WERI-Rb-1 (cell line): ENCODE measurements around the gene GOLGA6L7.

Experiments used
- DNase-seq: peaks from one replicate; pipeline ENCODE4 v3.0.0-alpha.2; 2020
- H3K27ac ChIP-seq: fragments of 250-450 bp; sonication (Bioruptor Pico); 2 replicates; pipeline ENCODE4 v1.5.1; 2020; ENCODE audit warnings: mild to moderate bottlenecking, moderate library complexity
- H3K27me3 ChIP-seq: fragments of 250-450 bp; sonication (Bioruptor Pico); 2 replicates; pipeline ENCODE4 v1.5.1; 2021; ENCODE audit warnings: mild to moderate bottlenecking, low read depth, moderate library complexity; ENCODE audit not compliant: insufficient read depth, severe bottlenecking
- H3K36me3 ChIP-seq: fragments of 250-450 bp; sonication (Bioruptor Pico); 2 replicates; pipeline ENCODE4 v1.5.1; 2020; ENCODE audit warnings: mild to moderate bottlenecking, moderate library complexity
- H3K4me3 ChIP-seq: 2 replicates; pipeline ENCODE4 v1.5.1; 2011; ENCODE audit warnings: low read depth, mild to moderate bottlenecking, control low read depth, low read length
- H3K9me3 ChIP-seq: fragments of 250-450 bp; sonication (Bioruptor Pico); 2 replicates; pipeline ENCODE4 v1.5.1; 2021; ENCODE audit warnings: mild to moderate bottlenecking, moderate library complexity; ENCODE audit not compliant: severe bottlenecking
- CTCF ChIP-seq: IDR thresholded peaks from 2 replicates; pipeline ENCODE4 v1.5.1; 2011; ENCODE audit warnings: low read depth, mild to moderate bottlenecking, control low read depth, inconsistent platforms, low read length

Gene GOLGA6L7

DNA sequence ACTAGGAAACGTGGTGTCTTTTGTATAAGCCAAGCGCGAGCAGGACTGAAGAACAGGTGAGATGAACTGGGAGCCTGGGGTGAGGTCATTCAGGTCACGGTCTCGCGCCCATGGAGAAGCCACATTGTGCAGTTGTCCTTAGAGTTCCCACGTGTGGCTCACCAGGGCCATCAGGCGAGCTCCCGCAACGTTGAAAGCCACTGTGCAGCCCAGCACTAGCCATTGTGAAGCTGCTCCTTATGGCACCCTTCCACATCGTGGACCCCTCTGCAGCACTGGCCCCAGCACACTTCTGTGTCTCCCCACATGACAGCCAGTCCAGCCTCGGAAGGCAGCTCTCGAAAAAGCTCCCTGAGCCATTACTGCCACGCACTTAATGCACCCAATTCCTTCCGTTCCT, 29.8 kb upstream of the GOLGA6L7 start:
- Histone ChIP-seq H3K36me3 (no peaks in the 10 kb centered on the region), H3K9me3 (no peaks in the 10 kb centered on the region), H3K4me3 (no peak overlapping the region), H3K27ac (no peak overlapping the region), H3K27me3 (no peaks in the 10 kb centered on the region)
- no peak for DNase-seq
- no peak for TF ChIP-seq CTCF

DNA sequence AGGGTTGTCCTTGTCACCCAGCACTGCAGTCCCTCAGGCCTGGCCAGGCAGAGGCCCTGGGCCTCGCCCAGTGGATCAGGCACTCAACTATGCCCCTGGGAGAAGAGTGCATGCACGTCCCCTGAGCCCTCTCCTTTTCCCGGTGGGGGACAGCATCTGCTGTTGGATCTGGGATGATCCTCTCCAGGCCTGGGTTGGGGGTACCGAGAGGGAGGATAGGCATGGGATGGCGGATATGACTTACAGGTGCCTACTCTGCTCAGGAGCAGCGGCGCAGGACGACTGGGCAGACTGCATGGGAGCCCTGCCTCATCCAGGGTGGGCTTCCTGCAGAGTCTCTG, 28.4 kb upstream of the GOLGA6L7 start:
- no peaks in the 10 kb centered on the region for H3K9me3 ChIP-seq
- no peak overlapping the region for H3K4me3 ChIP-seq
- no peaks in the 10 kb centered on the region for H3K36me3 ChIP-seq
- no peak for DNase-seq
- TF ChIP-seq CTCF = no peak
- H3K27ac ChIP-seq = no peak overlapping the region
- H3K27me3 ChIP-seq = no peaks in the 10 kb centered on the region

DNA sequence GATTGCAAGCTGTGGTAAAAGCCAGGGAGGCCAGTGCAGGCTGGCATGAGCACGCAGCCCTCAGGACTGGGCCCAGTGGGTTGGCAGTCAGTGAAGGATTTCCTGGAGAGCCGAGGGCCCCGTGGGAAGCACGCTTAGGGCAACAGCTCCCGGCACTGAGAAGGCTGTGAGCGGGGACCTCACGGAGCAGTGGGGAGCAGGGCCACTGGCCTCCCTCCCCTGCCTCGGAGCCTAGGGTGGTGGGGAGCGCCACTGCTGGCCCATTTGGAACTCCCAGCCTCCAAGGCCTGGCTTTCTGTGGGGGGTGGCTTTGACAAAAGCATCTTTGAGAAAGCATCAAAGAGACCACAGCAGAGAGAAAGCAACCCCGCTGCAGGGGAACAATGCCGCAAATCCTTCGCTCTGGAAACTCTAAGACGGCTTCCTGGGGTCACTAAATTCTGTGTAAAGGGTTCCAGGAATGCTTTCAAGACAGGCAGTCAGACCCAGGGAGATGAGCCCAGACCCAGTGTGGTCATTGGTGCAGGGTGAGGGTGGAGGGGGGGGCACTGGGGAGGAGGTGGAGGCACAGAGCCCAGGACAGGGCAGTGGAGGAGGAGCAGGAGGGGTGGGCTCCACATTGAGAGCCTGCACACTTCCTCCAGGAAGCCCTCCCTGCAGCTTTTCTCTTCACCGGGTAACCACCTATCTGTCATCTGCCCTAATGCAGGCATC, 27.8 kb upstream of the GOLGA6L7 start:
- H3K9me3 ChIP-seq = no peaks in the 10 kb centered on the region
- H3K36me3 ChIP-seq = no peaks in the 10 kb centered on the region
- no peak overlapping the region for H3K4me3 ChIP-seq
- DNase-seq = no peak
- H3K27me3 ChIP-seq = no peaks in the 10 kb centered on the region
- no peak overlapping the region for H3K27ac ChIP-seq
- TF ChIP-seq CTCF = no peak

- DNase-seq = no peak
- no peak overlapping the region for H3K27ac ChIP-seq
- no peaks in the 10 kb centered on the region for H3K36me3 ChIP-seq
- H3K4me3 ChIP-seq = no peak overlapping the region
- no peaks in the 10 kb centered on the region for H3K27me3 ChIP-seq
- no peaks in the 10 kb centered on the region for H3K9me3 ChIP-seq
- TF ChIP-seq CTCF = no peak
These were observed 27.1 kb upstream of the GOLGA6L7 start for GRCh38 chr15:28875461-28876000.

DNA sequence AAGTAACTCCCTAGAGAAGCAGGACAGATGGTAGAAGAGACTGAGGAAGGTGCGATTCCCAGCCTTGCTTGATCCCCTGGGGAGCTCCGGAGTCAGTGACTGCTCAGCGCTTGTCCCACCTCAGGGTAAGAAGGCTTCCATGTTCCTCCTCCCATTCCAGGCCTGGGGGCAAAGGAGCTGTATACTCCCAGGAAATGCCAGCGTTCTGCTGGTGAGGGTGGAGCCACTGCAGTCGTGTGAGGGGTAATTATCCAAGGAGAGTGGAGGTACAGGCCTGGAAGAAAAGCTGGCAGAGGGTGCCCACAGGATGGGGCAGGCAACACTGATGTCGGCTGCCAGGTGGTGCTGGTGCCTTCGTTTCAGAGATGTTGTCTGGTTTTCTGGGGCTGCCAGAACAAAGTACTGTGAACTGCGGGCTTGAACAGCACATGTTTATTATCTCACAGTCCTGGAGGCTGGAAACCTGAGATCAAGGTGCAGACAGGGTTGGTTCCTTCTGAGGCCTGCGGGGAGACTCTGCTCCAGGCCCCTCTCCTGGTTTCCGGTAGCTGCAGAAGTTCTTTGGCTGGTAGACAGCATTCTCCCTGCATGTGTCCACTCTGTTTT, 25.2 kb upstream of the GOLGA6L7 start:
- no peak overlapping the region for H3K4me3 ChIP-seq
- no peaks in the 10 kb centered on the region for H3K9me3 ChIP-seq
- H3K36me3 ChIP-seq = no peaks in the 10 kb centered on the region
- TF ChIP-seq CTCF = no peak
- H3K27me3 ChIP-seq = no peaks in the 10 kb centered on the region
- DNase-seq = no peak
- H3K27ac ChIP-seq = no peak overlapping the region
